ENCODE measurements around the gene MYH7B. TPM values are rescaled to one million over a fixed set of nuclear protein-coding genes. Genes with fewer than 3 reads are reported as not detected.

MYH7B gene
- total RNA-seq, 1 experiment from 2014 or later: 0.98 TPM

DNA sequence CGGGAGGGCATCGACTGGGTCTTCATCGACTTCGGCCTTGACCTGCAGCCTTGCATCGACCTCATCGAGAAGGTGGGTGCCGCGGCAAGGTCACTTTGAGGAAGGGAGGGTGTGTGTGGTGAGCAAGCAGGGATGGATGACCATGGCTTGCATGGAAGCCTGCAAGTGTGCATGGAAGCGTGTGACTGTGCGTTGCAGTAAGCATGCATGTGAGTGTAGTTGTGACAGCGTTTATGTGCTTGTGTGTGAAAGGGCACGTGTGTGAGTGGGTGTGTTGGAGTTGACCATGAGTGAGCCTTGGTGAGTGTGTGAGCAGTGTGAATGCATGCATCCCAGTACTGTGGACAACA, 32.5 kb downstream of the MYH7B start:
- Mint-ChIP-seq H3K36me3 (no peaks in the 10 kb centered on the region), H3K4me3 (no peak overlapping the region), H3K9me3 (no peaks in the 10 kb centered on the region), H3K27ac (no peak overlapping the region; the same call in 1 of the 2 replicates), H3K4me1 (peaks cover 20% of the 10 kb centered on the region), H3K27me3 (ENCODE audit: low read depth) (peaks cover 30% of the 10 kb centered on the region)
- CTCF ChIA-PET: interaction anchor here (1.6 kb wide), 1 partner anchor 13 kb away, joined by 6 read pairs; no protein-coding TSS in a partner anchor
- no peak for DNase-seq (ENCODE audit: low spot score)
- POLR2A ChIA-PET: no interaction called here
- no peak for ATAC-seq
- TF ChIP-seq, protein P1, sequence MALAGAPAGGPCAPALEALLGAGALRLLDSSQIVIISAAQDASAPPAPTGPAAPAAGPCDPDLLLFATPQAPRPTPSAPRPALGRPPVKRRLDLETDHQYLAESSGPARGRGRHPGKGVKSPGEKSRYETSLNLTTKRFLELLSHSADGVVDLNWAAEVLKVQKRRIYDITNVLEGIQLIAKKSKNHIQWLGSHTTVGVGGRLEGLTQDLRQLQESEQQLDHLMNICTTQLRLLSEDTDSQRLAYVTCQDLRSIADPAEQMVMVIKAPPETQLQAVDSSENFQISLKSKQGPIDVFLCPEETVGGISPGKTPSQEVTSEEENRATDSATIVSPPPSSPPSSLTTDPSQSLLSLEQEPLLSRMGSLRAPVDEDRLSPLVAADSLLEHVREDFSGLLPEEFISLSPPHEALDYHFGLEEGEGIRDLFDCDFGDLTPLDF (CRISPR knock-in tag; IDR thresholded peaks at IDR 0.05): no peak
- TF ChIP-seq ZNF671 (CRISPR knock-in tag; IDR thresholded peaks at IDR 0.05) (no peak), NR3C1 (CRISPR knock-in tag; conservative IDR thresholded peaks at IDR 0.05; ENCODE audit: low read depth) (no peak), ZNF423 (CRISPR knock-in tag; IDR thresholded peaks at IDR 0.05) (no peak), RELA (CRISPR knock-in tag; IDR thresholded peaks at IDR 0.05; ENCODE audit: borderline replicate concordance) (no peak)
- TF ChIP-seq, protein P2, sequence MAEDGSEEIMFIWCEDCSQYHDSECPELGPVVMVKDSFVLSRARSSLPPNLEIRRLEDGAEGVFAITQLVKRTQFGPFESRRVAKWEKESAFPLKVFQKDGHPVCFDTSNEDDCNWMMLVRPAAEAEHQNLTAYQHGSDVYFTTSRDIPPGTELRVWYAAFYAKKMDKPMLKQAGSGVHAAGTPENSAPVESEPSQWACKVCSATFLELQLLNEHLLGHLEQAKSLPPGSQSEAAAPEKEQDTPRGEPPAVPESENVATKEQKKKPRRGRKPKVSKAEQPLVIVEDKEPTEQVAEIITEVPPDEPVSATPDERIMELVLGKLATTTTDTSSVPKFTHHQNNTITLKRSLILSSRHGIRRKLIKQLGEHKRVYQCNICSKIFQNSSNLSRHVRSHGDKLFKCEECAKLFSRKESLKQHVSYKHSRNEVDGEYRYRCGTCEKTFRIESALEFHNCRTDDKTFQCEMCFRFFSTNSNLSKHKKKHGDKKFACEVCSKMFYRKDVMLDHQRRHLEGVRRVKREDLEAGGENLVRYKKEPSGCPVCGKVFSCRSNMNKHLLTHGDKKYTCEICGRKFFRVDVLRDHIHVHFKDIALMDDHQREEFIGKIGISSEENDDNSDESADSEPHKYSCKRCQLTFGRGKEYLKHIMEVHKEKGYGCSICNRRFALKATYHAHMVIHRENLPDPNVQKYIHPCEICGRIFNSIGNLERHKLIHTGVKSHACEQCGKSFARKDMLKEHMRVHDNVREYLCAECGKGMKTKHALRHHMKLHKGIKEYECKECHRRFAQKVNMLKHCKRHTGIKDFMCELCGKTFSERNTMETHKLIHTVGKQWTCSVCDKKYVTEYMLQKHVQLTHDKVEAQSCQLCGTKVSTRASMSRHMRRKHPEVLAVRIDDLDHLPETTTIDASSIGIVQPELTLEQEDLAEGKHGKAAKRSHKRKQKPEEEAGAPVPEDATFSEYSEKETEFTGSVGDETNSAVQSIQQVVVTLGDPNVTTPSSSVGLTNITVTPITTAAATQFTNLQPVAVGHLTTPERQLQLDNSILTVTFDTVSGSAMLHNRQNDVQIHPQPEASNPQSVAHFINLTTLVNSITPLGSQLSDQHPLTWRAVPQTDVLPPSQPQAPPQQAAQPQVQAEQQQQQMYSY (CRISPR knock-in tag; IDR thresholded peaks at IDR 0.05): no peak

DNA sequence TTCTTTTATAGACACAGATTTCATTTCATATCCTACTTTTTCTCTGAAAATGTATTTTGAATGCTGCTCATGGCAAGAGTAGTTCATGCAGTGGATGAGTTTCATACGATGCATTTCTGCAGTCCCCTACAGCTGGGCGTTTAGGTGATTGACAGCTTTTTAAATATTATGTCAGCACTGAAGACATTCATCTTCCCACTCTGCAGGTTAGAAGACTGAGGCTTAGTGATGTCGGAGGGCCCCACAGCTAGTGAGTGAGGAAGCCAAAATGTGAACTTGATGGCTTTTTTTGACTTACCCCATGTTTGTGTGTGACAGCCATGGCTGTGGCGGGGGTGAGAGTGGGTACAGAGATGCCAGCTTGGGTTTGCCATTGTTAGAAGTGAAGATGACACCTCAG, 33.5 kb downstream of the MYH7B start:
- peaks cover 11% of the 10 kb centered on the region for H3K4me1 Mint-ChIP-seq
- no peak overlapping the region for H3K4me3 Mint-ChIP-seq
- no peaks in the 10 kb centered on the region for H3K36me3 Mint-ChIP-seq
- ChIA-PET POLR2A (interaction anchor here (0.7 kb wide), 1 partner anchor 132 kb away, joined by 6 read pairs; no protein-coding TSS in a partner anchor), CTCF (interaction anchor here (0.7 to 1.6 kb wide), 2 partner anchors 12 to 112 kb away, joined by 5 to 6 read pairs; no protein-coding TSS in a partner anchor)
- no peak overlapping the region for H3K27ac Mint-ChIP-seq
- DNase-seq (ENCODE audit: low spot score): no peak
- peaks cover 21% of the 10 kb centered on the region for H3K27me3 Mint-ChIP-seq (ENCODE audit: low read depth)
- no peak for TF ChIP-seq JAZF1 (CRISPR knock-in tag; IDR thresholded peaks at IDR 0.05)
- ATAC-seq: no peak
- H3K9me3 Mint-ChIP-seq: no peaks in the 10 kb centered on the region

DNA sequence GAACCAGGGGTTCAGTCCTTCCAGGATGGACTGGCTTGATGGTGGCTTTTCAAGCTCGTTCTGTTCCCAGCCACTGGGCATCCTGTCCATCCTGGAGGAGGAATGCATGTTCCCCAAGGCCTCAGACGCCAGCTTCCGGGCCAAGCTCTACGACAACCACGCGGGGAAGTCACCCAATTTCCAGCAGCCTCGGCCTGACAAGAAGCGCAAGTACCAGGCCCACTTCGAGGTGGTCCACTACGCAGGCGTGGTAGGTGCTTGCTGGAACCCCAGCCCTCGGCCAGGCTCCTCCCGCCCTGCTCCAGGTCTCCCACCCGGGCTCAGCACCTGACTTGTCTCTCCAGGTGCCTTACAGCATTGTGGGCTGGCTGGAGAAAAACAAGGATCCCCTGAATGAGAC, 34.0 kb downstream of the MYH7B start:
- no peak for DNase-seq (ENCODE audit: low spot score)
- ChIA-PET POLR2A (no interaction called here), CTCF (interaction anchor here (1.1 to 1.6 kb wide), 2 partner anchors 12 to 115 kb away, joined by 3 to 6 read pairs; no protein-coding TSS in a partner anchor)
- no peak overlapping the region for H3K27ac Mint-ChIP-seq
- H3K4me3 Mint-ChIP-seq: no peak overlapping the region
- peaks cover 10% of the 10 kb centered on the region for H3K4me1 Mint-ChIP-seq
- no peaks in the 10 kb centered on the region for H3K36me3 Mint-ChIP-seq
- no peaks in the 10 kb centered on the region for H3K9me3 Mint-ChIP-seq
- ATAC-seq: no peak
- TF ChIP-seq, protein P3, sequence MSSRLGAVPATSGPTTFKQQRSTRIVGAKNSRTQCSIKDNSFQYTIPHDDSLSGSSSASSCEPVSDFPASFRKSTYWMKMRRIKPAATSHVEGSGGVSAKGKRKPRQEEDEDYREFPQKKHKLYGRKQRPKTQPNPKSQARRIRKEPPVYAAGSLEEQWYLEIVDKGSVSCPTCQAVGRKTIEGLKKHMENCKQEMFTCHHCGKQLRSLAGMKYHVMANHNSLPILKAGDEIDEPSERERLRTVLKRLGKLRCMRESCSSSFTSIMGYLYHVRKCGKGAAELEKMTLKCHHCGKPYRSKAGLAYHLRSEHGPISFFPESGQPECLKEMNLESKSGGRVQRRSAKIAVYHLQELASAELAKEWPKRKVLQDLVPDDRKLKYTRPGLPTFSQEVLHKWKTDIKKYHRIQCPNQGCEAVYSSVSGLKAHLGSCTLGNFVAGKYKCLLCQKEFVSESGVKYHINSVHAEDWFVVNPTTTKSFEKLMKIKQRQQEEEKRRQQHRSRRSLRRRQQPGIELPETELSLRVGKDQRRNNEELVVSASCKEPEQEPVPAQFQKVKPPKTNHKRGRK (CRISPR knock-in tag; IDR thresholded peaks at IDR 0.05; ENCODE audit: borderline replicate concordance): no peak
- TF ChIP-seq FOXP1 (CRISPR knock-in tag; IDR thresholded peaks at IDR 0.05; ENCODE audit: borderline replicate concordance) (no peak), NFATC4 (CRISPR knock-in tag; IDR thresholded peaks at IDR 0.05) (no peak), SP1 (CRISPR knock-in tag; conservative IDR thresholded peaks at IDR 0.05) (no peak), ZNF416 (CRISPR knock-in tag; IDR thresholded peaks at IDR 0.05) (no peak), ZNF317 (CRISPR knock-in tag; IDR thresholded peaks at IDR 0.05; ENCODE audit: borderline replicate concordance, low read depth) (no peak), HMGA2 (CRISPR knock-in tag; IDR thresholded peaks at IDR 0.05) (no peak), GRHL2 (CRISPR knock-in tag; IDR thresholded peaks at IDR 0.05; ENCODE audit: insufficient replicate concordance, severe bottlenecking) (no peak)
- TF ChIP-seq, protein P4, sequence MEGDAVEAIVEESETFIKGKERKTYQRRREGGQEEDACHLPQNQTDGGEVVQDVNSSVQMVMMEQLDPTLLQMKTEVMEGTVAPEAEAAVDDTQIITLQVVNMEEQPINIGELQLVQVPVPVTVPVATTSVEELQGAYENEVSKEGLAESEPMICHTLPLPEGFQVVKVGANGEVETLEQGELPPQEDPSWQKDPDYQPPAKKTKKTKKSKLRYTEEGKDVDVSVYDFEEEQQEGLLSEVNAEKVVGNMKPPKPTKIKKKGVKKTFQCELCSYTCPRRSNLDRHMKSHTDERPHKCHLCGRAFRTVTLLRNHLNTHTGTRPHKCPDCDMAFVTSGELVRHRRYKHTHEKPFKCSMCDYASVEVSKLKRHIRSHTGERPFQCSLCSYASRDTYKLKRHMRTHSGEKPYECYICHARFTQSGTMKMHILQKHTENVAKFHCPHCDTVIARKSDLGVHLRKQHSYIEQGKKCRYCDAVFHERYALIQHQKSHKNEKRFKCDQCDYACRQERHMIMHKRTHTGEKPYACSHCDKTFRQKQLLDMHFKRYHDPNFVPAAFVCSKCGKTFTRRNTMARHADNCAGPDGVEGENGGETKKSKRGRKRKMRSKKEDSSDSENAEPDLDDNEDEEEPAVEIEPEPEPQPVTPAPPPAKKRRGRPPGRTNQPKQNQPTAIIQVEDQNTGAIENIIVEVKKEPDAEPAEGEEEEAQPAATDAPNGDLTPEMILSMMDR (IDR thresholded peaks at IDR 0.05): no peak
- TF ChIP-seq, protein P5, sequence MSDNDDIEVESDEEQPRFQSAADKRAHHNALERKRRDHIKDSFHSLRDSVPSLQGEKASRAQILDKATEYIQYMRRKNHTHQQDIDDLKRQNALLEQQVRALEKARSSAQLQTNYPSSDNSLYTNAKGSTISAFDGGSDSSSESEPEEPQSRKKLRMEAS (CRISPR knock-in tag; IDR thresholded peaks at IDR 0.05): no peak
- TF ChIP-seq, protein P6, sequence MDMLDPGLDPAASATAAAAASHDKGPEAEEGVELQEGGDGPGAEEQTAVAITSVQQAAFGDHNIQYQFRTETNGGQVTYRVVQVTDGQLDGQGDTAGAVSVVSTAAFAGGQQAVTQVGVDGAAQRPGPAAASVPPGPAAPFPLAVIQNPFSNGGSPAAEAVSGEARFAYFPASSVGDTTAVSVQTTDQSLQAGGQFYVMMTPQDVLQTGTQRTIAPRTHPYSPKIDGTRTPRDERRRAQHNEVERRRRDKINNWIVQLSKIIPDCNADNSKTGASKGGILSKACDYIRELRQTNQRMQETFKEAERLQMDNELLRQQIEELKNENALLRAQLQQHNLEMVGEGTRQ (CRISPR knock-in tag; IDR thresholded peaks at IDR 0.05): no peak
- peaks cover 20% of the 10 kb centered on the region for H3K27me3 Mint-ChIP-seq (ENCODE audit: low read depth)

Measured in WTC11 (cell line).